GM12892 (cell line): ENCODE data around the gene C15orf61.

ENCODE experiments used
- POLR2A ChIP-seq: IDR thresholded peaks from 2 replicates; pipeline ENCODE4 v1.6.1; 2011; ENCODE audit warnings: low read depth, low read length, control low read depth
- POLR2AphosphoS5 ChIP-seq: IDR thresholded peaks from 2 replicates; pipeline ENCODE4 v1.6.1; 2011; ENCODE audit warnings: low read depth, low read length, control low read depth

DNA sequence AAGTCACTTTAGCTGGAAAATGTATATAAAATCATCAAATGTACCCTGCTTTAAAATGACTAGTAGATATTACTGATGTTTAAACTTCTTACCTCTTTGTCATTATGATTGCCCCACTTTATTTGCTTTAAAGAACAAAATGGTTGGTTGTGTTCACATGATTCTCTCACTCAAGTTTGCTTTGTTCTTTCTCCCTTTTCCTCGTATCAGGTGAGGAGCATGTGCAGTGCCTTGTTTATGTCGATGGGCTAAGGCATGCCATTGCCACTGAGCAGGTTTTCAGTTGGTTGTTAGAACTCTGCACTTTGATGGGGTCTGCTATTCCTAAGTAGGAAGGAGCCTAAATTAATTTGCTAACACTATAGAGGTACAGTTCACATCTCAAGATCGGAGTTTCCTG is 26.9 kb downstream of the C15orf61 start:
- TF ChIP-seq POLR2A, result no peak
- no peak for TF ChIP-seq POLR2AphosphoS5
